HepG2 (cell line): ENCODE data around the gene MKRN1. TPM values are rescaled to one million over a fixed set of nuclear protein-coding genes. Genes with fewer than 3 reads are reported as not detected.
A peak's percentile ranks its signal among the peaks of the same experiment; 100 is the strongest.

ENCODE experiments used
- ARID4A ChIP-seq: sonication (generic); formaldehyde crosslinking; IDR thresholded peaks from 2 replicates; pipeline ENCODE4 v1.5.0; 2020; ENCODE audit warnings: mild to moderate bottlenecking, missing genetic modification reagents, borderline replicate concordance
- ATAD3A ChIP-seq: sonication (generic); formaldehyde crosslinking; IDR thresholded peaks from 2 replicates; pipeline ENCODE4 v1.4.0; 2020; ENCODE audit warnings: missing genetic modification reagents
- CHCHD3 ChIP-seq: sonication (generic); formaldehyde crosslinking; IDR thresholded peaks from 2 replicates; pipeline ENCODE4 v1.8.0; 2022; ENCODE audit warnings: mild to moderate bottlenecking, missing genetic modification reagents, moderate library complexity
- FOXK1 ChIP-seq: sonication (generic); formaldehyde crosslinking; IDR thresholded peaks from 2 replicates; pipeline ENCODE4 v1.4.0; 2020; ENCODE audit warnings: low read depth, missing genetic modification reagents, borderline replicate concordance
- GLMP ChIP-seq: sonication (generic); formaldehyde crosslinking; IDR thresholded peaks from 2 replicates; pipeline ENCODE4 v1.9.0; 2021; ENCODE audit warnings: missing genetic modification reagents, mild to moderate bottlenecking, borderline replicate concordance
- HCFC1 ChIP-seq: fragments of 150-350 bp; IDR thresholded peaks from 2 replicates; pipeline ENCODE4 v1.6.1; 2014; ENCODE audit warnings: low read depth, low read length
- HNF1B ChIP-seq: sonication (generic); formaldehyde crosslinking; IDR thresholded peaks from 2 replicates; pipeline ENCODE4 v1.5.1; 2020; ENCODE audit warnings: mild to moderate bottlenecking, moderate library complexity, missing genetic modification reagents
- ISL2 ChIP-seq: sonication (generic); formaldehyde crosslinking; IDR thresholded peaks from 2 replicates; pipeline ENCODE4 v1.5.0; 2020; ENCODE audit warnings: missing genetic modification reagents
- PAF1 ChIP-seq: IDR thresholded peaks from 2 replicates; pipeline ENCODE4 v1.6.1; 2016; ENCODE audit warnings: missing genetic modification reagents, missing compliant biosample characterization
- PHB2 ChIP-seq: fragments of 450-650 bp; IDR thresholded peaks from 2 replicates; pipeline ENCODE4 v1.6.1; 2018; ENCODE audit not compliant: partially characterized antibody
- SP1 ChIP-seq, 2 experiments: fragments of 450-650 bp in 1 of 2; sonication (generic) in 1 of 2; formaldehyde crosslinking in 1 of 2; IDR thresholded peaks; 2 replicates each; pipeline versions ENCODE4 v1.4.0 to v1.6.1; 2016 to 2020; ENCODE audit warnings: missing genetic modification reagents in 1 of 2
- ZBTB38 ChIP-seq: sonication (generic); formaldehyde crosslinking; IDR thresholded peaks from 2 replicates; pipeline ENCODE4 v1.5.1; 2020; ENCODE audit warnings: mild to moderate bottlenecking, missing genetic modification reagents
- ZNF180 ChIP-seq: sonication (generic); formaldehyde crosslinking; IDR thresholded peaks from 2 replicates; pipeline ENCODE4 v1.4.0; 2020; ENCODE audit warnings: low read depth, missing genetic modification reagents, borderline replicate concordance
- ZNF710 ChIP-seq: sonication (generic); formaldehyde crosslinking; IDR thresholded peaks from 2 replicates; pipeline ENCODE4 v1.5.0; 2020; ENCODE audit warnings: mild to moderate bottlenecking, missing genetic modification reagents, borderline replicate concordance
- ZNF737 ChIP-seq: sonication (generic); formaldehyde crosslinking; IDR thresholded peaks from 2 replicates; pipeline ENCODE4 v1.5.0; 2020; ENCODE audit warnings: missing genetic modification reagents, mild to moderate bottlenecking, borderline replicate concordance
- ZNF781 ChIP-seq: sonication (generic); formaldehyde crosslinking; IDR thresholded peaks from 2 replicates; pipeline ENCODE4 v1.5.1; 2020; ENCODE audit warnings: borderline replicate concordance, mild to moderate bottlenecking, missing genetic modification reagents; ENCODE audit errors: not compliant biosample characterization
- polyA plus RNA-seq, 8 experiments: library from polyadenylated mRNA; depleted of rRNA in 3 of 8; stranded (reverse) in 7 of 8; unstranded in 1 of 8; fragments of >200 nt; fragmentation: Illumina TruSeq in 4 of 8; extraction: Trizol in 4 of 8; gene quantifications; 2 replicates each; pipeline versions ENCODE4 v1.2.1 to v1.2.3, GENCODE V29; 2011 to 2016; ENCODE audit warnings: low read depth in 4 of 8, missing spikeins in 1 of 8, mixed read lengths in 1 of 8; ENCODE audit not compliant: insufficient read depth in 1 of 8
- total RNA-seq, 5 experiments: library from RNA; depleted of rRNA; stranded (reverse); fragments of >200 nt; fragmentation: Illumina TruSeq; extraction: Trizol; gene quantifications; 2 replicates each; pipeline ENCODE4 v1.2.3, GENCODE V29; 2016; ENCODE audit warnings: low read depth in 1 of 5

Gene MKRN1
- total and polyA plus RNA-seq, 2 of the 13 experiments (the other 11 are each of a cell fraction or from before 2014, with no cell fraction given) = 28.5 to 32.8 TPM

GRCh38 chr7:140479062-140479738, at the start of gene MKRN1 (continued):
- TF ChIP-seq ZNF710 (CRISPR knock-in tag) = no peak
- TF ChIP-seq GLMP (CRISPR knock-in tag) = no peak
- no peak for TF ChIP-seq PAF1 (CRISPR knock-in tag)
- TF ChIP-seq ARID4A (CRISPR knock-in tag) = peak; percentile 67; the same call in 1 of the 2 replicates
- TF ChIP-seq CHCHD3 (CRISPR knock-in tag) = no peak
- no peak for TF ChIP-seq ZNF180 (CRISPR knock-in tag)
- TF ChIP-seq ISL2 (CRISPR knock-in tag) = peak; percentile 38; the same call in 1 of the 2 replicates
- TF ChIP-seq HNF1B (CRISPR knock-in tag) = peak; percentile 92
- TF ChIP-seq ZNF737 = no peak
- peak; percentile 96; the same call in 1 of the 2 replicates for TF ChIP-seq FOXK1 (CRISPR knock-in tag)
- no peak for TF ChIP-seq ATAD3A (CRISPR knock-in tag)
- no peak for TF ChIP-seq PHB2
- no peak for TF ChIP-seq ZNF781 (CRISPR knock-in tag)
- TF ChIP-seq ZBTB38 (CRISPR knock-in tag) = no peak; the same call in 1 of the 2 replicates
- no peak for TF ChIP-seq SP1 (IDR thresholded peaks at IDR 0.05)
- TF ChIP-seq SP1 (CRISPR knock-in tag; IDR thresholded peaks at IDR 0.05) = peak; percentile 89
- TF ChIP-seq HCFC1 = peak; percentile 35; the same call in 1 of the 2 replicates
